GM23248 (cell line): ENCODE data around the gene TNFRSF6B. TPM values are rescaled to one million over a fixed set of nuclear protein-coding genes. Genes with fewer than 3 reads are reported as not detected.

Source experiments
- DNase-seq: peaks from one replicate; pipeline ENCODE4 v3.0.0-alpha.2; 2015
- H2AFZ ChIP-seq: fragments of 200-600 bp; sonication (generic); 2 replicates; pipeline ENCODE4 v1.6.1; 2016; ENCODE audit warnings: antibody characterized with exemption
- H3F3A ChIP-seq: fragments of 200-600 bp; sonication (generic); 2 replicates; pipeline ENCODE4 v1.6.1; 2016; ENCODE audit warnings: mild to moderate bottlenecking, antibody characterized with exemption, mixed run types; ENCODE audit not compliant: insufficient read depth
- H3K27ac ChIP-seq: fragments of 200-600 bp; sonication (generic); 2 replicates; pipeline ENCODE4 v1.5.1; 2016; ENCODE audit warnings: mild to moderate bottlenecking
- H3K27me3 ChIP-seq: fragments of 200-600 bp; sonication (generic); replicated peaks from 2 replicates; pipeline ENCODE4 v1.6.1; 2016; ENCODE audit warnings: mild to moderate bottlenecking; ENCODE audit not compliant: insufficient read depth
- H3K36me3 ChIP-seq: fragments of 200-600 bp; sonication (generic); 2 replicates; pipeline ENCODE4 v1.6.1; 2016; ENCODE audit warnings: low read depth, mild to moderate bottlenecking
- H3K4me1 ChIP-seq: fragments of 200-600 bp; sonication (generic); 2 replicates; pipeline ENCODE4 v1.6.1; 2016; ENCODE audit warnings: mild to moderate bottlenecking; ENCODE audit not compliant: insufficient read depth
- H3K4me2 ChIP-seq: fragments of 200-600 bp; sonication (generic); one replicate; pipeline ENCODE4 v1.6.1; 2016; ENCODE audit warnings: mild to moderate bottlenecking; ENCODE audit not compliant: unreplicated experiment
- H3K4me3 ChIP-seq: fragments of 200-600 bp; sonication (generic); 2 replicates; pipeline ENCODE4 v1.5.1; 2016; ENCODE audit warnings: mild to moderate bottlenecking
- H3K79me2 ChIP-seq: fragments of 200-600 bp; sonication (generic); 2 replicates; pipeline ENCODE4 v1.6.1; 2016; ENCODE audit warnings: mild to moderate bottlenecking; ENCODE audit not compliant: insufficient read depth
- H3K9ac ChIP-seq: fragments of 200-600 bp; sonication (generic); 2 replicates; pipeline ENCODE4 v1.6.1; 2016; ENCODE audit warnings: mild to moderate bottlenecking
- H3K9me2 ChIP-seq: fragments of 200-600 bp; sonication (generic); 2 replicates; pipeline ENCODE4 v1.6.1; 2016; ENCODE audit warnings: mixed run types, mild to moderate bottlenecking, moderate library complexity; ENCODE audit not compliant: insufficient read depth
- H3K9me3 ChIP-seq: fragments of 200-600 bp; sonication (generic); one replicate; pipeline ENCODE4 v1.6.1; 2017; ENCODE audit warnings: low read depth
- H4K20me1 ChIP-seq: fragments of 200-600 bp; sonication (generic); 2 replicates; pipeline ENCODE4 v1.6.0; 2016; ENCODE audit not compliant: insufficient read depth
- EZH2 ChIP-seq: fragments of 200-600 bp; sonication (generic); IDR thresholded peaks from 2 replicates; pipeline ENCODE4 v1.6.1; 2018; ENCODE audit warnings: antibody characterized with exemption, mild to moderate bottlenecking; ENCODE audit not compliant: insufficient read depth, poor library complexity, severe bottlenecking
- EZH2phosphoT487 ChIP-seq: fragments of 200-600 bp; sonication (generic); IDR thresholded peaks from 2 replicates; pipeline ENCODE4 v1.6.1; 2018; ENCODE audit warnings: antibody characterized with exemption, moderate library complexity, mild to moderate bottlenecking, low read depth; ENCODE audit not compliant: insufficient read depth
- WGBS, 2 experiments: methylation state at CpG; one replicate each; pipeline ENCODE4 v1.1.6; 2015 to 2017; ENCODE audit warnings: low lambda C conversion rate in 2 of 2, low coverage in 1 of 2; ENCODE audit errors: missing lambda C conversion rate in 2 of 2; 5-methylcytosine and 5-hydroxymethylcytosine counted together
- in situ Hi-C: fragments of 300-500 bp; cut with MboI; formaldehyde crosslinking; loops from 2 replicates; pipeline ENCODE4 v1.15.0; 2020
- polyA plus RNA-seq: library from polyadenylated mRNA; unstranded; fragments of >200 nt; fragmentation: Nextera tagmentation; extraction: Ambion mirVana; gene quantifications from 2 replicates; pipeline ENCODE4 v1.2.1, GENCODE V29; 2016
- total RNA-seq: library from RNA; depleted of rRNA; stranded (reverse); fragments of >200 nt; shearing (Covaris generic); gene quantifications from 2 replicates; pipeline ENCODE4 v1.2.3, GENCODE V29; 2014

The TNFRSF6B gene
- total and polyA plus RNA-seq, 2 experiments from 2014 or later: 17.4 to 39.9 TPM

GRCh38 chr20:63689046-63690002 is 7.1 kb upstream of the TNFRSF6B start:
- no peaks in the 10 kb centered on the region for H4K20me1 ChIP-seq
- H3K9ac ChIP-seq: no peak overlapping the region
- H3K36me3 ChIP-seq: no peaks in the 10 kb centered on the region
- in situ Hi-C loops: no loop called here
- H3K9me2 ChIP-seq: no peaks in the 10 kb centered on the region
- TF ChIP-seq EZH2: no peak
- H3F3A ChIP-seq: peaks cover 14% of the 10 kb centered on the region; the same call in 1 of the 2 replicates
- H3K4me1 ChIP-seq: peaks cover 21% of the 10 kb centered on the region
- H3K4me2 ChIP-seq: no peak overlapping the region
- no peaks in the 10 kb centered on the region for H3K9me3 ChIP-seq
- DNase-seq: no peak
- no peak overlapping the region for H3K4me3 ChIP-seq
- H3K27me3 ChIP-seq: no peaks in the 10 kb centered on the region
- no peaks in the 10 kb centered on the region for H3K79me2 ChIP-seq
- H2AFZ ChIP-seq: no peak overlapping the region
- 91 to 95% methylated on average over 26 to 41 of the region's 44 CpGs for WGBS, 2 experiments
- no peak overlapping the region for H3K27ac ChIP-seq

DNA sequence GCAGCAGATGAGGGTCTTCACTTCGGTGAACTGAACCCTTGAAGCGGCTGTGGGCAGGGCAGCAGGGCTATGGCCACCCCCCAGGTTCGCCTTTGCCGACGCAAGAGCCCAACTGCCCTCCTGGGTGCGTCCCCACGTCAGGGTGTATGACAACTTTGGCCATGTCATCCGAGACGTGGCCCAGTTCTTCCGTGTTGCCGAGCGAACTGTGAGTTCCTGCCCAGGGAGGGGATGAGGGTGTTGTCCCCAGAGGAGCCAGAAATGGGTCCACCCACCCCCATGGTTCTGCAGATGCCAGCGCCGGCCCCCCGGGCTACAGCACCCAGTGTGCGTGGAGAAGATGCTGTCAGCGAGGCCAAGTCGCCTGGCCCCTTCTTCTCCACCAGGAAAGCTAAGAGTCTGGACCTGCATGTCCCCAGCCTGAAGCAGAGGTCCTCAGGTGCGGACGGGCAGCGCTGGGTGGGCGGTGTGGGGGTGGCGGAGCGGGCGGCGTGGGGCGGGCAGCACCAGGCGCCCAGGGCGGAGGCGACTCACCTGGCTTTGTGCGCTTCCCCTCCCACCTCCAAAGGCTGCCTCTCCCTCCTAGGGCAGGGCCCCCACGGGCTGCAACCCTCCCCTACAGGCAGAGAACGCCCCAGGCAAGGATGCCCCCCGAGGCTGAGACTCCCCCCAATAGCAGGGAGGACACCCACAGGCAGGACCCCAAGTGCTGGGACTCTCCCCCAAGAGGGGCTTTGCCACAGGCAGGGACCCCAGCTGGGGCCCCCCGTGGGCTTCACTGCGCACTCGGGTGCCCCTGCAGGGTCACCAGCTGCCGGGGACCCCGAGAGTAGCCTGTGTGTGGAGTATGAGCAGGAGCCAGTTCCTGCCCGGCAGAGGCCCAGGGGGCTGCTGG is 6.2 kb upstream of the TNFRSF6B start:
- TF ChIP-seq EZH2phosphoT487 (no peak), EZH2 (no peak)
- no peaks in the 10 kb centered on the region for H3K79me2 ChIP-seq

GRCh38 chr20:63690898-63691710 is 5.3 kb upstream of the TNFRSF6B start:
- Histone ChIP-seq H3K4me1 (peaks cover 17% of the 10 kb centered on the region), H3K4me2 (no peak overlapping the region), H3K9ac (no peak overlapping the region), H3K27ac (no peak overlapping the region), H3K36me3 (no peaks in the 10 kb centered on the region), H3K4me3 (no peak overlapping the region), H3K9me2 (no peaks in the 10 kb centered on the region), H3K27me3 (no peaks in the 10 kb centered on the region), H2AFZ (no peak overlapping the region), H4K20me1 (no peaks in the 10 kb centered on the region), H3K79me2 (no peaks in the 10 kb centered on the region), H3F3A (peaks cover 10% of the 10 kb centered on the region; the same call in 1 of the 2 replicates), H3K9me3 (no peaks in the 10 kb centered on the region)
- WGBS, 2 experiments: 88 to 92% methylated on average over 22 to 24 of the region's 24 CpGs
- no peak for TF ChIP-seq EZH2phosphoT487
- no peak for TF ChIP-seq EZH2
- DNase-seq: no peak
- in situ Hi-C loops: no loop called here

More for the DNA sequence above, 6.2 kb upstream of the TNFRSF6B start:
- Histone ChIP-seq H3K36me3 (no peaks in the 10 kb centered on the region), H3K27me3 (no peaks in the 10 kb centered on the region), H4K20me1 (no peaks in the 10 kb centered on the region), H3K9me3 (no peaks in the 10 kb centered on the region), H3K9ac (no peak overlapping the region), H3K9me2 (no peaks in the 10 kb centered on the region), H3K4me1 (peaks cover 21% of the 10 kb centered on the region), H3K4me3 (no peak overlapping the region), H3K4me2 (no peak overlapping the region), H2AFZ (no peak overlapping the region), H3F3A (peaks cover 13% of the 10 kb centered on the region; the same call in 1 of the 2 replicates), H3K27ac (no peak overlapping the region)
- 91 to 93% methylated on average over 26 to 40 of the region's 40 CpGs for WGBS, 2 experiments
- DNase-seq: no peak
- in situ Hi-C loops: no loop called here
